Effector CD8-positive, alpha-beta T cell (primary cell): Measurements from ENCODE around the gene NRARP.

ENCODE experiments used
- DNase-seq: peaks from one replicate; lab custom pipeline; 2025; lab: John Stamatoyannopoulos, UW

The NRARP gene

DNA sequence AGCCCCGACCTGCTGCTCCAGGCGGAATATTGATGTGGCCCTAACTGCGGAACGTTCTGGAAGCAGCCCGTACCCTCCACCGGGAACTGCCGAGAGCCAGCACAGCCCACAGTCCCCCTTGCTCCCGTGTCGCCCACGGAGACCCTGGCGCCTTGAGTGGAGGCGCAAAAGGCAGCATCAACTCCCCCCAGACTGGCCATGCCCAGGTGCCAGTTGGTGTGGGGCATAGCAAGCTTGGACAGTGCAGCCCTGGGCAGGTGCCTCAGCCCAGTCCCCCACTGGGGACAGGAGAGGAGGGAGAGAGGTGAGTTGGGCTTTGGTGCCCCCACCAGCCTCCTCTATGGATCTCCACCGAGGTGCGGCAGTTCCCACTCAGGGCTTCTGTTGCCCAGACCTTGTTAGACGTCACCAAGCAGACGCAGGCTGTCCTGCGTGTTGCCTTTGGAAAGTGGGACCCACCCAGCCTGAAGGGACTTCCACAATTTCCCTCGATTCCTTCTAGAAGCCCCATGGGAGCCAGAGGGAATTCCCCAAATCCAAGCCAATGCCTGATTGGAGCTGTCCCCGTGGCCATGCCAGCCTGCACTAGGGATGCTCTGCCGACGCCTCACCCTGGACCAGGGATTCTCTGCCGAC is 19.8 kb upstream of the NRARP start:
- no peak for DNase-seq

- DNase-seq, result no peak
These were observed 18.7 kb upstream of the NRARP start for GRCh38 chr9:137320555-137321384.

DNA sequence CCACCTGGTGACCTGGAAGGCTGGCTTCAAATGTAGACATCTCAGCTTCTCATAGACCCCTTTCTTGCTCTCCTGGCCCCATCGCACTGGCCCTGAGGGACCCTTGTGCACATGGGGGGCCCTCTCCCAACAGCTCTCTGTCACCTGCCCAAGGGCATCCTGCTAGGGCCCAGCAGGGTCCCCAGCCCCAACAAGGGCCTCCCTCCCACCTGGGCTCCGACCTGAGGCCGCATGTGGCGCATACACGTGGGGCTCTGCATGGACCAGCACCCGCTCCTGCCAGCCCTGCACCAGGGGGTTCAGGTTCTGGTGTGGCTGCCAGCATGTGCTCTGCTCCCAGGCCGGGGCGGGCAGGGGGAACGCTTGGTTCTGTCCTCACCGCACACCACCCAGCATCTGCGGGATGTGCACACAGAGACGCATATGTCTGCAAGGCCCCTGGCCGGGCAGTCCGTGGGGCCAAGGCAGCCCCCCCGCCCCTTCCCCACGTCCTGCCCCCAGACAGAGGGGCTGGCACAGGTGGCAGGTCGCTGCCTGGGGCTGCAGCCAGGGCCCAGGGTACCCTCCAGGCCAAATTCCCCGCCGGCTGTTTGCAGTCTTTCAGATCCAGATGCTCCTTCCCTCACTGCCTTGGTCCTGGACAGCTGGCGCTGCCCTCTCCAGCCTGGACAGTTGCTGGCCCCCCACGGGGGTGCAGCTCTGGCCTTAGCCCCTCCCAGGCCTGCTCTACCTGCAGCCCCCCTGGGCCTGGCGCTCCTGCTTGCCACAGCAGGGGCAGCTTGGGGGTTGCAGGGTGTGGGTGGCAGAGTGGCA is 17.9 kb upstream of the NRARP start:
- DNase-seq, result no peak

DNA sequence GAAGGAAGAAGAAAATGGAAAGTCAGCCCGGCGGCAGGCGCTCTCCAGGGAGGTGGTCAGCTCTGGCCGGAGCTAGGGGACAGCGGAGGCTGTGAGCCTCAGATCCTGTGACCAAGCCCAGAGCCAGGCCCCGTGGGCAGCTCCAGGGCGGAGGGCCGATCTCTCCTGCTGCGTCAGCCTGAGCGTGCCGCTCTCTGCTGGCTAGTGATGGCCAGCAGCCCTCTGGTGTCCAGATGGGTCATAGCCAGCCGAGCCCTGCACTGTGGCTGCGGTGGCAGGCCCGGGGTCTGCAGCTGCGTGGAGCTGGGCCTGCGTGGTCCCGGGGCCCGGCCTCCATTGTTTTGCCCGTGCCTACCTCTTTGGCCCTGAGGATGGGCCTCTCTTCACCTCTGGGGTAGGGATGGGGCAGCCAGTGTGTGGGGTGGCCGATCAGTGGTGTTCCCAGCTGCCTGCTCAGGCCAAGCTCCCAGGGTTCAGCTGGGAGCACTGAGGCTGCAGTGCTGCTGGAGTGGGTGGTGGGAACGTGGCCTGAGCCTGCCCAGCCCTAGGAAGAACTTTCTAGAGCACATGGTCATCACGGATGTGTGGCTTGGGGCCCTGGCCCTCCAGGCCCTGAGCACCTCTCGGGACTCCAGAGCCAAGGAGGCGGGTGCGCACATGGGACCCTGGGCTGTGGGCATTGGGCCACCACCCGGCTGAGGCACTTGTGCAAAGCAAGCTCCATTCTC is 17.1 kb upstream of the NRARP start:
- DNase-seq, result no peak

GRCh38 chr9:137318602-137319001 is 16.5 kb upstream of the NRARP start:
- no peak for DNase-seq

DNA sequence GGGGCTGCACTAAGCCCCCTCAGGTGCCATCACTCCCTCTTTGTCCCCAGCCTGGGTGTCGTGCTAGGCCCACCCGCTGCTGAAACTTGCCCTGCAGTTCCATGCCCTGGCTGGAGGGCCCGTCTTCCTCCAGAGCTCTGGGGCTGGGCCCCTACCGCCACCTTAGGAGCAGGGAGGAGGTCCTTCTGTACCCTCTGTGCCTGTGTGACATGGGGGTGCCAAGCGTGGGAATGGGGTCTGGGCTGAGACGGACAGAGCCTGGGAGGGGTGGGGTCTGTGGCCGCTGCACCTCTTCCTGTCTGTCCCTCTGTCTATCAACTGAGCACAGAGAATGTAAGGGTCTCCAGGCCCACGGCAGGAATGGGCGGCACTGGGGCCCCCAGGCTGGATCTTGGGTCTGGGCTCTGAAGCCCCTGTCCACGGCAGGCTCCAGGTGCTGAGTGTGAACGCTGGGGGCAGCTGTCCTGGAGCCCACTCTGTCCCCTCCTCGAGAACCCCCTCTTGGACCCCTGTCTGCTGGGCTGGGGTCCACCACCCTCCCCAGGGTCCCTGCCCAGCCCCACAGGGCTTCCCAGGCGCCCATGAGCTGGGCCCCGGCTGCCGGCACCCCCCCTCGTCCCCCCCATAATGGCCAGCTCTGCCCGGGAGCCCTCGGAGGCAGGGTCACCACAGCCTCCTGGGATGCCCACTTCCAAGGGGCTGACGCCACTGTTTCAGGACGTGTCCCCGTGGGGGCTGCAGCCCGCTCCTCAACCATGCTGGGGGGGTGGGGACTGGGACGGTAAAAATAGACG is 15.8 kb upstream of the NRARP start:
- DNase-seq, result no peak

- DNase-seq, result no peak
These were observed 15.1 kb upstream of the NRARP start for GRCh38 chr9:137317021-137317717.

DNA sequence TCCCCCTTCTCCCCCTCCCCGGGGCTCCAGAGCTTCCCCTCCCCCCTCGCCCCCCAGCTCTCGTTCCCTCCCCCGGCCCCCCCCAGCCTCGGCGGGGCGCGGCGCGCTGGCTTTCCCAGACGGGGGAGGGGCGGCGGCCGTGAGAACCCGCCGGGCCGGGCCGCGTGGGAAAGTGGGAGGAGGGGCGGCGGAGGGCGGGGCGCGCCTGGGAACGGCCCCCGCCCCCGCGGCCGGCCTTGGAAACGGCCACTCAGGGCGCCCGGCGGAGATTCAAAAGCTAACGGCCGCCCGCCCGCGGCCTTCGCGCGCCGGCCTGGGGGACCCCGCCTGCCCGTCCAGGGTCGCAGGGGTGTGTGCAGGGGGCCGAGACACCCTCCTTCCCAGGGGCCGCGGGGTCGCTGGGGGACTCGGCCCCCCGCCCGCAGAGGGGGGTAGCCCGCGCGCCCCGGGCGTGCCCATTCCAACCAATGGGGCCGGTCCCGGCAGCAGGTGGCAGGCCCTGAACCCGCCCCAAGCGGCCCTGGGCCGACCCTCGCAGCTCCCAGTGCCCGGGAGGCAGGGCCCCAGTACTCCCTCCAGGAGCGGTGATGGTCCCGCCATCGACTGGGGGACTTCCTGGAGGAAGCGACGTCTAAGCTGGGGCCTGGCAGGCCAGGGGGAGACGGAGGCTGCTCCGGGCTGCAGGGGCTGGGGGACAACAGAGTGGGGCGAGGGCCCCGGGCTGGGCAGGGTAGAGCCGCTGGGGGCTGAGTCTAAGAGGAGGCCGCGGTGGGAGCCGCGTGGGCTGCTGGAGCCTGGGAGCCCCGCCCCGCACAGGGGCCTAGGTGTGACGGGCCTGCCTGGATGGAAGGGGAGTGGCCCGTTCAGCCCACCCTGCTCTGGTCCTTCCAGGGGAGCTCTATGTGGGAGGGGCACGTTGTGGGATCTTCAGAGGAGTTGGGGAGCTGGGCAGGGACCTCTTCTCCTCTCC is 14.2 kb upstream of the NRARP start:
- DNase-seq, result no peak

GRCh38 chr9:137315581-137316011 is 13.5 kb upstream of the NRARP start:
- DNase-seq, result no peak

DNA sequence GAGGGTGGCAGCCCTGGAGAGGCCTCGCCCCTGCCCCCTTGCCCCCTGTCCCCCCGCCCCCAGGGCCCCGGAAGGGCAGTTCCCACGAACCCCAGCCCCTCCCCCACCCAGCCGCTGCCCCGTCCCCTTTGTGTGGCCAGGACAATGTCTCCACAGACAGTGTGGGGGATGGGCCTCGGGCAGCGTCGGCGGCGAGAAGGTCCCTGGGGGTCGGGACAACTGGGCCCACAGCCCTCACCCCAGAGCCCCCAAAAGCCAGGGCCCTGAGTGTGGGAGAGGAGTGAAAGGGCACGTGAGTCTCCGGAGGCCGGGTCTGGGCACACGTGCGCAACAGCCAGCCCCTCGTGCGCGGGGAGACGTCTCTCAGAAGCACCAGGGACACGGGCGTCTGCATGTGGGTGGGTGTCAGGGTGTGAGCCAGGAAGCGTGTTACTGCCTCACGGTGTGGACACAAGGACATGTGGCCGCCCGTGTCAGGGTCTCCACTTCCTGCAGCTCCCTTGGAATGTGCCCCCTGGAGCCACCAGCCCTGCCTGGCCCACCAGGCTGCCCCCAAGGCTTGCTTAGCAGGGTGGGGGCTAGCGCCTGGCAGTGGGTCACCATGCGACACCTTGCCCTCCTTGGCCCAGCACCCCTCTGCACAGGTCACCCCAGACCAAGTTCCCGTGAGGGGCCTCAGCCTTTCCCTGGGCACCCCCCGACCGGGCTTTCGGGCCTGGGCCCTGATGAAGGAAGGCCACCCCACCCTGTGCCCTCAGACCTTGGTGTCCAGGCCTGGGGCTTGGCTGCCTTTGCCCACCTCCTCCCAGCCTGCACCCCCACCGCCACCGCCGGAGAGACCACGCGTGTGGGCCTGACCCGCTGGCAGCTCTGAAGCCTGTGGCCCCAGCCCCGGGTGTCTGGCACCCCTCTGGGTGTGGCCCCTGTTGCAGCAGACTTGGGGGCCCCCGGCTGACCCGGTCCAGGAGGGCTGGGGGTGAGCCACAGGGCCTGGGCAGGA is 12.8 kb upstream of the NRARP start:
- DNase-seq, result no peak

DNA sequence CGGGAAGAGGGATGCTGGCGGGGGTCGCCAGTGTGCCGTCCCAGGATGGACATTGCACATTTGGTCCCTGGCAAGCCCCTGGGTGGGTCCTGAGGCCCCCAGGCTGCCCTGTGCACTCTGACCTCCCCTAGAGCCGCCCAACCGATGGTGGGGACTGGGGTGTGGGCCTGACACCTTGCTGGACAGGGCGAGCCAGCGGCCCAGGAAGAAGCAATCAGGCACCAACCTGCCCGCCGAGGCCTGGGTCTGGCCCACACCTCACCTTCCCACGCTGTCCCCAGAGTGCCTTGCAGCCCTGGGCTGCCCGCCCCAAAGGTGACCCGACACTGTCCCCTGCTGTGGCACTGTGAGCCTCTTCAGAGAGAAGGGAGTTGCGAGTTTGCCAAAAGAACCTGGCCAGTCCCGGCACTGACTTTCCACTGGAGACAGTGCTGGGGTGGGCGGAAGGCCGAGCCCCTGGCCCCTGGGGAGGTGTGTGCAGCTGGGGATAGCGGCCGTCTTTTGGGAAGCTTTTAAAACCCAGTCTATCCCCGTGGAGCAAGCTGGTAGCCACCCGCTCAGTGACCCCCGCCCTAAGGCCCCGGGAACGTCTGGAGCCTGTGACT is 12.0 kb upstream of the NRARP start:
- no peak for DNase-seq

- no peak for DNase-seq
These were observed 11.4 kb upstream of the NRARP start for GRCh38 chr9:137313326-137313936.

DNA sequence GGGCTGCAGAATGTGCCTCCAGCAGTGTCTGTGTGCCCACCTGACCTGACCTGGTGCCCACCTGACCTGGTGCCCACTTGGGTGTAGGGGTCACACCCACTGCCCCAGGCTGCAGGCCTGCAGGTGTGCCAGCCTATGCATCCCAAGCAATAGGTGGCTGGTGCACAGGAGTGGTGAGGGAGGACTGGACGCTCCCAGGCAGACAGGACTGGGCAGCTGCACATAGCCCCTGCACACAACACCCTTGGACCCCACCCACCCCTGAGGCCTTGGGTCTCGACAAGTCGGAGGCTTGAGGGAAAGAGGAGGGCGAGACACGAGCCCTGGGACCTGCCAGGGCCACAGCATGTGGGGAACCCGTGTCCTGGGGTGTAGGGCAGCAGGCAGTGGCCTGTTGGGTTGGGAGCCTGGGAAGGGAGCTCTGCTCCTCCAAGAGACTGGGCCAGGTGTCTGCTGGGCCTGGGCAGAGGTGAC is 10.8 kb upstream of the NRARP start:
- DNase-seq, result no peak

- DNase-seq, result no peak
These were observed 10.1 kb upstream of the NRARP start for GRCh38 chr9:137311986-137312851.

DNA sequence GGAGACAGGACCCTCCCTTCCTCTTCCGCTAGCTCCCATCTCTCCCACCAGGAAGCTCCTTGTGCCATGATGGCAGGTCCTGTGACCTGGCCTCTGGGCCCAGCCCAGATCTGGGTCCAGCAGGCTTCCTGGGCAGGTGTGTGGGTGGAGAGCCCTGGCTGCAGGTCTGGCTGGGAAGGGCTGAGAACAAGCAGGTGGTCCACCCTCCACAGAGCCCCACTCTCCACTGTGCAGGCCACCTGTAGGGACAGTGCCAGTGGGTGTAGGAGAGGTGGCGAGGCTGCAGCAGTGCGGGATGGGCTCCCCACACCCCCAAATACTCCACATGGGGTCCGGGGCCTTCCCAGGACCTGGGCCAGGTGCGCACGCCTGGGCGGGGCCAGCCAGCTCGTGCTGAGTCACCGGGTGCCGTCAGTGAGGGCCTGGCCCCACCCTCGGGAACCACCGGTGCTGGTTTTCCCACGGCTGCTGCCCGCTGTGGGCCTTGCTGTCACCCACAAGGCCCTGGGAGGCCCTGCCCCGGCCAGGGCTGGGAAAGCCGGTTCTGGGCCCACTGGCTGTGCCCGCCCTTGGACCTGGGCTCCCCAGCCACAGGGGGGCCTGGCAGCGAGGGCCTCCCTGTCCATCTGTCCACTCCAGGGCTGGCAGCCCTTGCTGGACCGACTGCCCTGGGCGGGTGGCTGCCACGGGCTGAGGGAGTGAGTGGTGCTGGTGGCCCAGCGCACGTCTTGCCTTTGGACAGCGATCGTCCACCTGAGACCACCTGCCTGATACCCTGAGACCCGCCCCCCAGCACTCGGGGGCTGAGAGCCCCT is 9.3 kb upstream of the NRARP start:
- no peak for DNase-seq
